HG02938 (cell line): Measurements from ENCODE around the gene TEX14.
"Not testable (repeated sequence)": the region's sequence is repeated elsewhere in the genome, so short reads cannot be mapped to it uniquely, and the experiment has no call there.

Source experiments
- ATAC-seq: cut with Tn5 transposase; IDR thresholded peaks from one replicate; pipeline ENCODE4 v1.9.1; 2021; ENCODE audit warnings: mild to moderate bottlenecking, moderate library complexity; ENCODE audit not compliant: unreplicated experiment

TEX14 gene

DNA sequence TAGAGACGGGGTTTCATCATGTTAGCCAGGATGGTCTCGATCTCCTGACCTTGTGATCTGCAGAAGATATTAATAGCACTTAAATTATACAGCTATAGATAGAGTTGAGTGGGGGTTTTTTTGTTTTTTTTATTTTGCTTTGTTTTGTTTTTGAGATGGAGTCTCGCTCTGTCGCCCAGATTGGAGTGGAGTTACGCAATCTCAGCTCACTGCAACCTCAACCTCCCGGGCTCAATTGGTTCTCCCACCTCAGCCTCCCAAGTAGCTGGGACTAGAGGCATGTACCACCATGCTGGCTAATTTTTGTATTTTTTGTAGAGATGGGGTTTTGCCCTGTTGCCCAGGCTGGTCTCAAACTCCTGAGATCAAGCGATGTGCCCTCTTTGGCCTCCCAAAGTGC is 1.8 kb downstream of the TEX14 start:
- ATAC-seq, result not testable (repeated sequence)

DNA sequence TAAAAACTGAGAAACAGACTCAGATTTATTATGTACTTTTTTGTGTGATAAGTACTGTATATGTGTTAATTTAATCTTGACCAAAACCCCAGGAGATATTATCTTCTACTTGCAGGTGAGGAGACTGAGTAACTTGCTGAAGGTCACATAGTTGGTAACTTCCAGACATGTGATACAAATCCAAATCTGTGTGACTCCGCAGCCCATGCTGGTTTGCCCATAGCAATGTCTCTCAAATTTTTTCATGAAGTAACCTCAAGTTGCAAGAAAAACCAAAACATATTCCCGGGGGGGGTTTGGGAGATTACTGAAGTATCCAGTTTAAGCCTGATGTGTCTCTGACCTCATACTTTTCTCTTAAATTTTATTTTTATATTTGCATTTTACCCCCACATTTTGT is 3.3 kb downstream of the TEX14 start:
- ATAC-seq, result no peak

DNA sequence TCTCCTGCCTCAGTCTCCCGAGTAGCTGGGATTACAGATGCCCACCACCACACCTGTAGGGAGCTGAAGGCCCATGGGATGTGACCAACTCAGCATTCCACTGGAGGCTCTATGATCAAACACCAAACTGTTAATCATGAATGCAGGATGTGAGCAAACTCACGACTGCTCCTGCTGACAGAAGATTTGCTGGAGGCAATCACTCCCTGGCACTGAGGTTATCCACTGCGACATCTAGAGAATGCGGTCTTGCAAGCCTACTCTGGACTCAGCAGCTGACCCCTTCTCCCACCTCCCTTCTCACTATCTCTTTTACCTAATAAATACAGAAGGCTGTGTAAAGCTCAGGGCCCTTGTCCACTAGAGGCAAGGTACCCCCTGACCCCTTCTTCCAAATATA is 4.9 kb downstream of the TEX14 start:
- no peak for ATAC-seq

DNA sequence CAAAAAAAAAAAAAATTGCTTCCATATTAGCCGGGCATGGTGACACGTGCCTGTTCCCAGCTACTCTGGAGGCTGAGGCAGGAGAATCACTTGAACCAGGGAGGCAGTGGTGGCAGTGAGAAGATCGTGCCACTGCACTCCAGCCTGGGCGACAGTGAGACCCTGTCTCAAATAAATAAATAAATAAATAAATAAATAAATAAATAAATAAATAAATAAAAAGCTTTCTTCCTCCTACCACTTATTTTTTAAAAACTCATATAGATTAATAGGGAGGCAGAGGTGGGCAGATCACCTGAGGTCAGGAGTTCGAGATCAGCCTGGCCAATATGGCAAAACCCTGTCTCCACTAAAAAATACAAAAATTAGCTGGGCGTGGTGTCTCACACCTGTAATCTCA is 7.4 kb downstream of the TEX14 start:
- ATAC-seq, result not testable (repeated sequence)

GRCh38 chr17:58684003-58684402 is 7.8 kb downstream of the TEX14 start:
- no peak for ATAC-seq

GRCh38 chr17:58680038-58680369 is 11.8 kb downstream of the TEX14 start:
- no peak for ATAC-seq

- ATAC-seq, result no peak
Observed at GRCh38 chr17:58679263-58680037, 12.4 kb downstream of the TEX14 start.

- ATAC-seq, result not testable (repeated sequence)
Observed at GRCh38 chr17:58678287-58678686, 13.6 kb downstream of the TEX14 start.

- ATAC-seq, result no peak
Observed at GRCh38 chr17:58677194-58677880, 14.5 kb downstream of the TEX14 start.

DNA sequence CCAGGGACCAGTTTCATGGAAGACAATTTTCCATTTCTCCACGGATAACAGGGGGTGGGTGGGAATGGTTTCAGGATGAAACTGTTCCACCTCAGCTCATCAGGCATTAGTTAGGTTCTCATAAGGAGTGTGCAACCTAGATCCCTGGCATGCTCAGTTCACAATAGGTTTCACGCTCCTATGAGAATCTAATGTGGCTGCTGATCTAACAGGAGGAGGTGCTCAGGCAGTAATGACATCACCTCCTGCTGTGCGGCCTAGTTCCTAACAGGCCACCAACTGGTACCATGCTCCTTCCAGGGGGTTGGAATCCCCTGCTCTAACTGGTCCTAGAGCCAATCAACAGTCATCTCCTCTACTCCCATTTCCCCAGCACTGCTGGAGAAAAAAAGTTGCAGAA is 19.9 kb downstream of the TEX14 start:
- no peak for ATAC-seq

- no peak for ATAC-seq
Observed at GRCh38 chr17:58669853-58670252, 22.0 kb downstream of the TEX14 start.

DNA sequence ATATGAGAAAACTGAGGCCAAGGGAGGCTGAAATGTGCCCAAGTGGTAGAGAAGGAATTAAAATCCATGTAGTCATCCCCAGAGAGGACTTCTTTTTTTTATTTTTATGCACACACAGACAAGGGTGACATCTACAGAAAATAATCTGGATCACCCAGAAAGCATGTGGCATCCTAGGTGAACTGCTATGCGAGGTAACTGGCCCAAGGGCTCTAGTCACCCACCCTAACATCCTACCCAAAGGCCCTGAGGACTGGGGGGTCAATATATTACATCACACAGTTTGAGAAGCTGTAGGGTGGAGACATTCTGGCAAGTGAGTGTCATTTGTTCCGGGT is 23.3 kb downstream of the TEX14 start:
- ATAC-seq, result no peak

DNA sequence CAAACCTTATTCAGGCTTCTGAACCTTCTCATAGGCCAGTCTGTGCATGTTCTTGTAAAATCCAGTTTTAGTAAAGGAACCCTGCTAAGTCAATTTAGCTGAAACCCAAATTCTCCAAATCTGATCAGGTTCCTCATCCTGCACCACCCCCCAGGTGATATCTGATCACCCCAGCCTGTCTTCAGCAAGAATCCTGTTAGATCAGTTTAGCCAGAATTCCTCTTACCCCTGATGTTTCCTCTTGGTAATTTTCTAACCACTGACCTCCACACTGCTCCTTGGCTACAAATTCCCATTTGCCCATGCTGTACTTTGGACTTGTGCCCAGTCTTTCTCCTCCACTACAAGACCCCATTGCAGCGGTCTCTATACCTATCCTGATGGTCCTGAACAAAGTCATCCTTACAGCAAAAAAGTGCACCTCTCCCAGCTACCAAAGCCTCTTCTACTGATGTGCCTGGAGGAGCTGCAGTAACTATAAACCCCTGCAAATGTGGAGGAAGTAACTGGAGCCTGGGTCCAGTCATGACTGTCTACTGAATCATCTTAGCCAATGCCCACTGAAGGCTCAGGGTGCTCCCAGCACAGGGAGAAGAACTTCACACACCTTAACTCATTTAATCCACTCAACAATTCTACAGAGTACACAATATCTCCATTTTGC is 23.8 kb downstream of the TEX14 start:
- ATAC-seq, result no peak

- ATAC-seq, result no peak
Observed at GRCh38 chr17:58666858-58667267, 25.0 kb downstream of the TEX14 start.

DNA sequence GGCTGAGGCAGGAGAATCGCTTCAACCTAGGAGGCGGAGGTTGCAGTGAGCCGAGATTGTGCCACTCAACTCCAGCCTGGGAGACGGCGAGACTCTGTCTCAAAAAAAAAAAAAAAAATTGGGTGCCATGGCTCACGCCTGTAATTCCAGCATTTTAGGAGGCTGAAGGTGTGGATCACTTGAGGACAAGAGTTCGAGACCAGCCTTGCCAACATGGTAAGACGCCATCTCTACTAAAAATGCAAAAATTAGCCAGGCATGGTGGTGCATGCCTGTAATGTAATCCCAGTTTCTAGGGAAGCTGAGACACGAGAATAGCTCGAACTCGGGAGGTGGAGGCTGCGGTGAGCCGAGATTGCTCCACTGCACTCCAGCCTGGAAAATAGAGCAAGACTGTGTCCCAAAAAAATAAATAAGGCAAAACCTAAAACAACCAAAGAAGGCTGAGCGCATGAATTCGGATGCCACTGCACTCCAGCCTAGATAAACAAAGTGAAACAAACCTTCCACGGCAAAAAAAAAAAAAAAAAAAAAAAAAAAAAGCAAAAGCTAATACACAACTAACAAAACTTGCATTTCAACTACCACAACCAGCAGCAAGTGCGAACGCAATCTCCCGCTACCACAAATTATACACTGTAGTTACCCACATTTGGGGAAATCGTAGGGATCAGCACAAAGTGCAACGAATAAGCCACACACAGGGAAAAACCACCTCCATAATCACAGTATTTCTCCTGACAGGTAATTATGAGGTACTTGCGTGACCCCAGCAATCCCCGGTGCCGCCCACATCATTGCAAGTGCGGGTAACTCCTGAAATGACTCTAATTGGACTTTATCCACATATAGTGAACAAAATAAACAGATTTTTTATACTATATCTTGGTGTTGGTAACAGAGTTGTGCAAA is 25.6 kb downstream of the TEX14 start:
- ATAC-seq, result no peak

DNA sequence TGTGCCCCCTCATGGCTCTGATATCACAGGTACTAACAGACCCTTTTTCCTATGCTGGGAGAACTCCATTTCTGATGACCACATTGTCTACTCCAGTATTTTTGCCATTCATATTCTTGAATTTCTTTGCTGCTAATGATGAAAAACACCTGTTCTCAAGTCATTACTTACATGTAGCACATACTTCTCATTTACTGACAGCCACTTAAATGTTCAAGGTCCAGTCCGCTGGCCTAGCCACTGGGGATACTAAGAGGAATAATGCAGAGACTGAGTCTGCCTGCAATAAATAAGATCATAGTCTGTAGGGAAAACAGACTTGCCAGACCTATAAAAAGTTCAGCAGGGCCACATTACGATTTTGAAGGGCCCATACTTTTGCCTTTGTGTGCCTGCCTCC is 27.5 kb downstream of the TEX14 start:
- ATAC-seq, result no peak

DNA sequence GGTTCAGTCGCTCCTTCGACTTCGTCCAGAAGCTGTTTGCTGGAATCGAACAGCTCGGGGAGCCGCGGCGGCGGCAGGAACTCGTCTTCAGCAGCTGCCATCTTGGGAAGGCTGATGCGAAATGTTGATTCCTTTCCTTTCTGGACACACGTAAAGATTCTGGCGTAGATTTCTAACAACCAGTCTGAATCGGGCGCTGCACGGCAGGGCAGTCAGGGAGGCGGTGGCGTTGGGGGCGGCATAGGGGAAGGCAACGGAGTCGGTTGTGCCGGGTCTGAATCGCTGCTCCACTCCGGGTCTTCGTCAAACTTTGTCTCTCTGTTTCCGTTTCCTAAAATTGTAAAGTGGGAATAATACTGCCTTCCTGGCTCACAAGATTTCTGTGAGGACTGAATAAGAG is 30.3 kb downstream of the TEX14 start:
- no peak for ATAC-seq

DNA sequence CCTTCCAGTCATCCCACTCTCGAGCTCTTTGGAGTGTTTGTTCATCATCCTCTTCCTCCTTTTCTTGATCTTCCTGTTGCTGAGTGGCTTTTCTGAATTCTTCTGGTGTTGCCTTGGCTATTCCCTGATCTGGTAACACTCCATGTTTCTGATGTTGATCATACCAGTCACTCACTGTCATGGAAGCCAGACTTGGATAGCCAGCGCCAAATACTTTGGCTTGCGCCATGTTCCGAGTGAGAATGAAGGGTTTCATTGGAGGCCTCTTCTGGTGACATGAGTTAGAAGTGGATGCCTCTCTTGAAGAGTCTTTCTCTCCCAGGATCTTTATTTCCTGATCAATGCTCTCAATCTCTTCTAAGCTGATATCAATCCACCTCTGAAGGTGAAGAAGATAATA is 31.2 kb downstream of the TEX14 start:
- ATAC-seq, result no peak

- not testable (repeated sequence) for ATAC-seq
Observed at GRCh38 chr17:58659714-58660084, 32.1 kb downstream of the TEX14 start.

DNA sequence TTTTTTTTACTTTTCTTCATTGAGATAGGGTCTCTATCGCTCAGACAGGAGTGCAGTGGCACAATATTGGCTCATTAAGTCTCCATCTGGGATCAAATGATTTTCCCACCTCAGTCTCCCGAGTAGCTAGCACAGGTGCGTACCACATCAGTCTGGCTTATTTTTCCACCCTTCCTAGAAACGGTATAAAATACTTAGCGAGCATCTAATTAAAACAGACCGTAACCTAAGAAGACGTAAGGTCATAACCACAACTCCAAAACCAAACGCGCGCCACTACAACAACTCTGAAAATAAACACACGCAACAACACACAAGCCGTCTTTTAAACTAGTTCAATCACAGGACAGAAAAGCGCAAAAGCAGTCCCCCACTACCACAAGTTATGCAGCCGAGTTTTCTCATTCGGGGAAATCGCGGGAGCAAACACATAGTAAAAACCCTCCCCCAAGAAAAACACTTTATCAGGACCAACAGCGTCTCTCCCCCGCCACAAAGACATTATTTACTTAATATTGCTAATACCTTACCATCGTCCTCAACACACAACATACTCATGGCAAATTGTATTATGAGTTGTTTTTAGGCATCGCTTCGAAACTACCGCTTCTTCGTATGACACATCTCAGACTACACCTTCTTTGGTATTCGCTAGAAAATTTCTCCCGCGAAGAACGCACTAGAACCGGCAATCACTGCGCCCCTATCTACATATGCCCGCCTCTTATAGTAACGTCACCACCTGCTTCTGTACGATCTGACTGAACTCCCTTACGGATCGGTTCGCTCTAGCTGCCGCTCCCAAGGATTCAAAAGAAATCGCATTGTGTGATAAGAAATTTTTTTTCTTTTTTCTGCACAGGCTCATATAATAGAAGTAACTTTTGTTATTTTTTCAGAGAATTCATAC is 32.8 kb downstream of the TEX14 start:
- ATAC-seq, result peak; percentile 63
